Measurements from ENCODE around the gene NEDD9.

The NEDD9 gene

GRCh38 chr6:11232770-11233626, 530 bp upstream of the NEDD9 start:
- Histone ChIP-seq H3K27me3 (replicated peaks; ENCODE audit: insufficient read depth, low read length) (no peaks in the 10 kb centered on the region), H2AFZ (ENCODE audit: low read length) (peak overlapping the region; percentile 63), H3K4me3 (ENCODE audit: low read length) (peak overlapping the region; percentile 66), H3K9me2 (replicated peaks; ENCODE audit: insufficient read depth, low read length) (no peaks in the 10 kb centered on the region), H3K9me3 (replicated peaks; ENCODE audit: insufficient read depth, low read length) (no peaks in the 10 kb centered on the region), H4K20me1 (ENCODE audit: insufficient read depth, low read length) (no peaks in the 10 kb centered on the region), H3F3A (ENCODE audit: insufficient read depth, low read length) (peaks cover 16% of the 10 kb centered on the region), H3K79me2 (ENCODE audit: low read length) (peaks cover 5% of the 10 kb centered on the region; the same call in 1 of the 2 replicates), H3K4me1 (ENCODE audit: low read length) (peaks cover 8% of the 10 kb centered on the region), H3K36me3 (replicated peaks; ENCODE audit: insufficient read depth, low read length) (no peaks in the 10 kb centered on the region), H3K4me2 (ENCODE audit: low read depth, low read length) (peak overlapping the region; percentile 81), H3K27ac (ENCODE audit: low read length) (peak overlapping the region; percentile 83), H3K9ac (ENCODE audit: low read length) (peak overlapping the region; percentile 68)
- no peak for TF ChIP-seq EZH2 (optimal IDR thresholded peaks at IDR 0.05; ENCODE audit: low read depth, low read length)
- no peak for TF ChIP-seq EZH2phosphoT487 (IDR thresholded peaks at IDR 0.05; ENCODE audit: low read length)
- TF ChIP-seq CTCF (IDR thresholded peaks at IDR 0.05; ENCODE audit: low read length) = no peak
- DNase-seq = peak; percentile 38

DNA sequence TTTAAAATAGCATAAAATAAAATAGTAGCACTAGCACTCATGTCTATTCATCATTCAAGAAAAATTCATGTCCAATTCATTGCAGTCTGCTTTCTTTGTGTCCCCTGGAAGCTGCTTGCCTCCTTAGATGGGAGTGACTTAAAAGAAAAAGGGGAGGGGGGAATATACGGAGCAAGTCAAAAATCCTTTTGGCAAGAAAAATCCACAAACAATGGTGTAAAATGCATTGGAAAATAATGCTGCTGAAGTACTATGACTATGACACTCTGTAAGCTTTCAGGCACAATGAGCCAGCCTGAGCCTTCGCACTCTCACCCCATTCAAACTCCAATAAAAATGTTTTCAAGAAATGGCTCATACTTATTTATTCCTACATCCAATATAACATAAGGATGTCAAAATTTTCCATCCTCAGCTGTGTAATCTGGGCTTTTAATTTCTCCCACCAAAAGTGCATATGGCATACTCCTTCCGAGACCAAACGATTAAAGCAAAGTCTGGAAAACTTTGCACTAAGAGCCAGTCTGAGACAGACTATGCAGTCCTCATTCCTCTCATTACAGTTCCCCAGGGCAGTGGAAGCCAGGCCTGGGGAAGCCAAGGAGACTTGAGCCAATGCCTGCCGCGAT, 790 bp downstream of the NEDD9 start:
- Histone ChIP-seq H2AFZ (ENCODE audit: low read length) (no peak overlapping the region), H3F3A (ENCODE audit: insufficient read depth, low read length) (peaks cover 16% of the 10 kb centered on the region), H3K9me2 (replicated peaks; ENCODE audit: insufficient read depth, low read length) (no peaks in the 10 kb centered on the region), H4K20me1 (ENCODE audit: insufficient read depth, low read length) (no peaks in the 10 kb centered on the region), H3K27me3 (replicated peaks; ENCODE audit: insufficient read depth, low read length) (no peaks in the 10 kb centered on the region), H3K9ac (ENCODE audit: low read length) (no peak overlapping the region; the same call in 1 of the 2 replicates), H3K9me3 (replicated peaks; ENCODE audit: insufficient read depth, low read length) (no peaks in the 10 kb centered on the region), H3K27ac (ENCODE audit: low read length) (no peak overlapping the region), H3K4me1 (ENCODE audit: low read length) (peaks cover 8% of the 10 kb centered on the region), H3K79me2 (ENCODE audit: low read length) (peaks cover 5% of the 10 kb centered on the region; the same call in 1 of the 2 replicates), H3K4me3 (ENCODE audit: low read length) (peak overlapping the region; percentile 46), H3K36me3 (replicated peaks; ENCODE audit: insufficient read depth, low read length) (no peaks in the 10 kb centered on the region), H3K4me2 (ENCODE audit: low read depth, low read length) (peak overlapping the region; percentile 78)
- no peak for DNase-seq
- TF ChIP-seq EZH2 (optimal IDR thresholded peaks at IDR 0.05; ENCODE audit: low read depth, low read length) = no peak
- no peak for TF ChIP-seq CTCF (IDR thresholded peaks at IDR 0.05; ENCODE audit: low read length)
- no peak for TF ChIP-seq EZH2phosphoT487 (IDR thresholded peaks at IDR 0.05; ENCODE audit: low read length)

- TF ChIP-seq EZH2 (optimal IDR thresholded peaks at IDR 0.05; ENCODE audit: low read depth, low read length) (no peak), CTCF (IDR thresholded peaks at IDR 0.05; ENCODE audit: low read length) (no peak), EZH2phosphoT487 (IDR thresholded peaks at IDR 0.05; ENCODE audit: low read length) (no peak)
- peaks cover 5% of the 10 kb centered on the region; the same call in 1 of the 2 replicates for H3K79me2 ChIP-seq (ENCODE audit: low read length)
- no peaks in the 10 kb centered on the region for H3K9me3 ChIP-seq (replicated peaks; ENCODE audit: insufficient read depth, low read length)
- H4K20me1 ChIP-seq (ENCODE audit: insufficient read depth, low read length) = no peaks in the 10 kb centered on the region
- peaks cover 8% of the 10 kb centered on the region for H3K4me1 ChIP-seq (ENCODE audit: low read length)
- H3K4me3 ChIP-seq (ENCODE audit: low read length) = no peak overlapping the region
- no peak overlapping the region for H3K4me2 ChIP-seq (ENCODE audit: low read depth, low read length)
- no peak for DNase-seq
- no peak overlapping the region for H3K27ac ChIP-seq (ENCODE audit: low read length)
- no peaks in the 10 kb centered on the region for H3K27me3 ChIP-seq (replicated peaks; ENCODE audit: insufficient read depth, low read length)
- H3F3A ChIP-seq (ENCODE audit: insufficient read depth, low read length) = peaks cover 16% of the 10 kb centered on the region
- no peak overlapping the region for H2AFZ ChIP-seq (ENCODE audit: low read length)
- H3K36me3 ChIP-seq (replicated peaks; ENCODE audit: insufficient read depth, low read length) = no peaks in the 10 kb centered on the region
- H3K9ac ChIP-seq (ENCODE audit: low read length) = no peak overlapping the region
- H3K9me2 ChIP-seq (replicated peaks; ENCODE audit: insufficient read depth, low read length) = no peaks in the 10 kb centered on the region
Measured at GRCh38 chr6:11231108-11231463, 1.4 kb downstream of the NEDD9 start.

Measured in MM.1S (cell line).